ENCODE data around the gene CALB2. TPM values are rescaled to one million over a fixed set of nuclear protein-coding genes. Genes with fewer than 3 reads are reported as not detected.

The CALB2 gene
- total RNA-seq, 1 donor, result 0.36 TPM

DNA sequence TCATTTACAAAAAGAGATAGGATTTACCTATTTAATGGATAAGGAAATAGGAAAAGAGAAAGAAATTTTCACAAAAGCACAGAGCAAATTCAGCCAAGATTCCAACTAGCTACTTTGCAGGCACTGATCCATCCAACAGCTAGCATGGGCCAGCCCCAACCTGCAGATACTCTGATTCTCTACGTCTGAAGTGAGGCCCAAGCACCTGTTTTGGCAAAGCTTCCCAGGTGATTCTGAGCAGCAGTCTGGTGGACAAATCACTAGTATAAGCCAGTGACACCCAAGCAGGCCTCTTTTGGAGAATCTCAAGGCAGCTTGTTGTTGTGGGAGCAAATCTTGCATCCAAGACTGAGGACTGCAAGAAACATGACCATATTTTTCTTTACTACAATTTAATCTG, 20.9 kb upstream of the CALB2 start:
- no peak for DNase-seq (ENCODE audit: low read depth)
- TF ChIP-seq, protein P1, sequence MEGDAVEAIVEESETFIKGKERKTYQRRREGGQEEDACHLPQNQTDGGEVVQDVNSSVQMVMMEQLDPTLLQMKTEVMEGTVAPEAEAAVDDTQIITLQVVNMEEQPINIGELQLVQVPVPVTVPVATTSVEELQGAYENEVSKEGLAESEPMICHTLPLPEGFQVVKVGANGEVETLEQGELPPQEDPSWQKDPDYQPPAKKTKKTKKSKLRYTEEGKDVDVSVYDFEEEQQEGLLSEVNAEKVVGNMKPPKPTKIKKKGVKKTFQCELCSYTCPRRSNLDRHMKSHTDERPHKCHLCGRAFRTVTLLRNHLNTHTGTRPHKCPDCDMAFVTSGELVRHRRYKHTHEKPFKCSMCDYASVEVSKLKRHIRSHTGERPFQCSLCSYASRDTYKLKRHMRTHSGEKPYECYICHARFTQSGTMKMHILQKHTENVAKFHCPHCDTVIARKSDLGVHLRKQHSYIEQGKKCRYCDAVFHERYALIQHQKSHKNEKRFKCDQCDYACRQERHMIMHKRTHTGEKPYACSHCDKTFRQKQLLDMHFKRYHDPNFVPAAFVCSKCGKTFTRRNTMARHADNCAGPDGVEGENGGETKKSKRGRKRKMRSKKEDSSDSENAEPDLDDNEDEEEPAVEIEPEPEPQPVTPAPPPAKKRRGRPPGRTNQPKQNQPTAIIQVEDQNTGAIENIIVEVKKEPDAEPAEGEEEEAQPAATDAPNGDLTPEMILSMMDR (IDR thresholded peaks at IDR 0.05; ENCODE audit: insufficient read depth, low read length), result no peak
- H3K4me3 ChIP-seq (ENCODE audit: low read depth, low read length), result no peak overlapping the region

DNA sequence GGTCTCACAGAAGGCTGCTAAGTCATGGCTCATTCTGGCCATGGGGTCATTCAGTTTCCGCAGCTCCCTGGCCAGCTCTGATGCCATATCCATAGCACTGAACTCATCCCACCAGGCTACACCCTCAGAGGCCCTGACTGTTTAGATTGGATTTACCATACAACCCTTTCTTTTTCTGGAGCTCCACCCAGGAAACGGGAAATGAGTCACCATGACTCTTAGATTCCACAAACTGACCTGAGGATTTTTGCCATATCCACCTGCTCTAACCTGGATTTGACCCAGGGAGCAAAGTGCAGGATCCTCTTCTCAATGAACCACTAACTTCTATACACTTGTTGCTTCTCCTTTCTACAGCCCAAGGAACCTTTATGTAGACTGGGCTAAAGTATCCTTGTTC, 20.3 kb upstream of the CALB2 start:
- TF ChIP-seq, protein P1 (IDR thresholded peaks at IDR 0.05; ENCODE audit: insufficient read depth, low read length), result no peak
- no peak for DNase-seq (ENCODE audit: low read depth)
- no peak overlapping the region for H3K4me3 ChIP-seq (ENCODE audit: low read depth, low read length)

DNA sequence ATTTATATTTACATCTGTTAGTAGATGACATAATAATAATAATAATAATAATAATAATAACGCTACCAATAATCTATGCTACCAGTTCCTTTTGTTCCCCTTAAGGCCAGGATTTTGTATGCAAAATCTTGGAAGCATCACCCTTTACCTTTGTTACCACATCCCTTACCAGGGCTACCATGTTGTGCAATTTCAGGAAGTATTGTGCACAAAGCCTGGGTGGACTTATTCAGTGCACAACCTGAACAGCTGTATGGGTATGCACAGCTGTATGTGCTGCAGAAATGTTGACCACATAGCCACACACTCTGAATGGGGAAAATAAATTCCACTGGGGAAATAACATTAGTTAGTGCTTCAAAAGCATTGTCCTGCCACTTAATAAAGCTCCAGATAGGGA, 19.9 kb upstream of the CALB2 start:
- TF ChIP-seq, protein P1 (IDR thresholded peaks at IDR 0.05; ENCODE audit: insufficient read depth, low read length), result no peak
- no peak for DNase-seq (ENCODE audit: low read depth)
- no peak overlapping the region for H3K4me3 ChIP-seq (ENCODE audit: low read depth, low read length)

DNA sequence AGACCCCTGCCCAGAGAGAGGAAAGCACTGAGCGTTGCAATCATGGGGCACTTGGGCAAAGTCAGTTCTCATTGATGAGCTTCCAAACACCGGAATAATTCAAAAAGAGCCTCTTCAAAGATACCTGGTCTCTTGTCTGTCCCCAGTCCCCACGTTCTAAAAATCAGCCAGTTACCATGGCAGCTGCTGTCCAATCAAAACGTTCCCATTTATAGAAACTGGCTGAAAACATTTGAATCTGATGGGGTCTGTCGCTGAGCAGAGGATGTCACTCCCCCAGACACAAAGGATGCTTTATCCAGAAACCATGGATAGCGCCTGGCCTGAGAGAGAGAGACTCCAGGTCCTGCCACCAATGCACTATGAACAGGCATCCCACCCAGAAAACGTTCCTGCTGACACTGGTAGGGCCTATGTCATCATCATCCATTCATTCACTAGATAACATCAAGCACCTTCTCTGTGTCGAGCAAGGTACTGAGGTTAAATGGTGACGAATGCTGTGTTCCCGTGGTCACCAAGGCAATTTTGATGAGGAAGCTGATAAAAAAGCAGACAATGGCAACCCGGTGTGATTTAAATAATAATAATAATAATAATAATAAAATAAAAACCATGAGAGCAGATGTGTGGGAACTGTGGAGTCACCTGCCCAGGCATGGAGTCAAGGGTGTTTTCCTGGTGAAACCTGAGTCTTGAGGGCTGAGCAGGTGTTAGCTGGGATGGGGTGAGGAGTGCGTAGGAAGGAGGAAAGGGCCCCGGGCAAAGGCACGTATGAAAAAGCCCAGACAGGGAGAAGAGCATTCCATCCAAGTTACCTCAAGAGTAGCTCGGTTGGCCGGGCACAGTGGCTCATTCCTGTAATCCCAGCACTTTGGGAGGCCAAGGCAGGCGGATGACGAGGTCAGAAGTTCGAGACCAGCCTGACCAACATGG, 19.0 kb upstream of the CALB2 start:
- TF ChIP-seq, protein P1 (IDR thresholded peaks at IDR 0.05; ENCODE audit: insufficient read depth, low read length), result no peak
- DNase-seq (ENCODE audit: low read depth), result no peak
- no peak overlapping the region for H3K4me3 ChIP-seq (ENCODE audit: low read depth, low read length)

DNA sequence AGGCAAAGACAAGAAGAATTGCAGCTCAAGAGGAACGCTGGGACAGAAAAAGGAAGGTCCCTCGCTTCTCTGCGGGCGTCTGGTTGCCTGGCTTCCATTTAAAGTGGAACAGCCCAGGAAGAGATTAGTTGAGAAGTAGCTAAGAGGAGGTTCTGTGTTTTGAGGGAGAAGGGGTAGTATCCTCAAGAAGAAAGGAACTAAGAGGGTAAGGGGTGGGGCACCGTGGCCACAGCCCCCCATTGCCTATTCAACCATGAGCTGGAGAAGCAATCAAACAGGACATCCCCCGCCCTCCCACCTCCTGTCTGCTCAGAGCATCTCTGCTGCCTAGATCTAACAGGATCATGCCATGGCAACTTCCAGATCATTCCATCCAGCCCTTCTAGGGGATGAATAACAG, 18.1 kb upstream of the CALB2 start:
- TF ChIP-seq, protein P1 (IDR thresholded peaks at IDR 0.05; ENCODE audit: insufficient read depth, low read length), result no peak
- no peak overlapping the region for H3K4me3 ChIP-seq (ENCODE audit: low read depth, low read length)
- no peak for DNase-seq (ENCODE audit: low read depth)

DNA sequence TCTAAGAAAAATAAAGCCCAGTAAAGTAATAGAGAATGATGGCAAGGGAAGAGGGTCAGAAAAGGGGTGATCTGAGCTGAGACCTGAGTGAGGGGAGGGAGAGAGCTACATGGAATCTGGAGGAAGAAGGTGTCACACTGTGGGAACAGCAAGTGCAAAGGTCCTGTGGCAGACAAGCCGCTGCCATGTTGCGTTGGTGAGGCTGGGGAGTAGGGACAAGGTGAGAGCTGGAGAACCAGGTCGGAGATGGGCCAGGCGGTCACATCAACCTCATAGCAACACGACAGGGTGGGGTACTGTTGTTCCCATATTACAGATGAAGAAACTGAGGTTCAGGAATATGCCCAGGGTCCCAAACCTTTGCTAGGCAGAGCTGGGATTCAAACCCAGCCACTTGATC, 16.6 kb upstream of the CALB2 start:
- TF ChIP-seq, protein P1 (IDR thresholded peaks at IDR 0.05; ENCODE audit: insufficient read depth, low read length), result no peak
- DNase-seq (ENCODE audit: low read depth), result no peak
- no peak overlapping the region for H3K4me3 ChIP-seq (ENCODE audit: low read depth, low read length)
